ENCODE measurements around the gene DCUN1D1.

Gene DCUN1D1

GRCh38 chr3:182936239-182936917 is 44.0 kb downstream of the DCUN1D1 start:
- no peak for DNase-seq (ENCODE audit: low read depth)

DNA sequence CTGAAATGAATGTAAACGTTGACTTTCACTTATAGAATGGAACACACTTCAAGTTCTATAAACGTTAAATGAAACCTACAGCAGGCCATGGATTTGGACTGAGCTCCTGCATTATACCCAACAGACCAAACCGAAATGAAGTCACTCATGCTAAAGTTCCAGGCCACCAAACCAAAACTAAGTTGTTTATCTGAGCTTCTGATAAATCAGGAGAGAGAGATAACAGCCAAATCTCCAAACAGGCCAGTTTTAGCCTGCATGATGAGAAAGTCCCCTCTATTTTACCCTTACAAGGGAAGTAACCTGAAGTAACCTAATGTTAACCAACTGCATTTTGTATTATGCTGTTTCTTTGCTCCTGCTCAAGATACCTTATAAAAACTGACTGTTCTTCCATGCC is 44.5 kb downstream of the DCUN1D1 start:
- DNase-seq (ENCODE audit: low read depth) = no peak

GRCh38 chr3:182925944-182926337 is 54.4 kb downstream of the DCUN1D1 start:
- DNase-seq (ENCODE audit: low read depth) = no peak

DNA sequence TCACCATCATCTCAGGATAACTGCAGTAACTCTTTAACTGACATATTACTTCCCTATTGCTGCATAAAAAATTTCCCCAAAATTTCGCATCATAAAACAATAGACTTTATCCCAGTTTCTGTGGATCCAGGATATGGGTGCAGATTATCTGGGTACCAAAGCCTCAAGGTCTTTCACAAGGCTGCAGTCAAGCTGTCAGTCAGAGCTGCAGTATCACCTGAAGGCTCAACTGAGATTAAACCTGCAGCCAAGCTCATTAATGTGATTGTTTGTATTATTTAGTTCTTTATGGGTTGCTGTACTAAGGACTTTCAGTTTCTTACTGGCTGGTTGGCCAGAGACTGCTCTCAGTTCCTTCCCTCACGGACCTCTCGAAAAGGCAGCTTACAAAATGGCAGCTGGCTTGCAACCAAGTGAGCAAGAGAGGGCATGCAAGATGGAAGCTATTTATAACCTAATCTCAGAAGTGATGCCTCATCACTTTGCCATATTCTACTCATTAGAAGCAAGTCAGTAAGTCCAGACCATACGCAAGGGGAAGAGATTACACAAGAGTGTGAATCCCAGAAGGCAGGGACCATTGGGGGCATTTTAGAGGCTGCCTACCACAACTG is 54.9 kb downstream of the DCUN1D1 start:
- DNase-seq (ENCODE audit: low read depth) = no peak

- no peak for DNase-seq (ENCODE audit: low read depth)
Observed at GRCh38 chr3:182921665-182922355, 58.5 kb downstream of the DCUN1D1 start.

GRCh38 chr3:182920515-182921084 is 59.7 kb downstream of the DCUN1D1 start:
- no peak for DNase-seq (ENCODE audit: low read depth)

DNA sequence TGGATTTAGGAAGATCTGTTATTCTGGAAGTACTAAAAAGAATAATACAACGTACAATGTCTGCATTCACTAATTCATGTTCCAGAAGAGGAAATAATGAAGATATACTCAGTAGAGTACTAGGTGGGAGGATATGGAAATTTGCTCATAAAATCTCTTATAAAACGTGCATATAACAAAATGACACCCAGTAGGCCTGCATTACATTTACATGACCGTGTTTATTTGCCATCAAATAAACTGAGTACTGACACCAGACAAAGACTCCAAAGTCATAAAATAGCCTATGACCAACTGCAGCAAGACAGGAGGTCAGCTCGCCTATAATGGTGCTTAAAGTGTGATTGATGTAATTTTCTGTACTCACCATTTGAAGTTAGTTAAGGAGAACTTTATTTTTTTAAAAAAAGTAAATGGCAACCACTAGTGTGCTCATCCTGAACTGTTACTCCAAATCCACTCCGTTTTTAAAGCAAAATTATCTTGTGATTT is 60.4 kb downstream of the DCUN1D1 start:
- DNase-seq (ENCODE audit: low read depth) = no peak

GRCh38 chr3:182917134-182917533 is 63.2 kb downstream of the DCUN1D1 start:
- DNase-seq (ENCODE audit: low read depth) = no peak

GRCh38 chr3:182914341-182914740 is 66.0 kb downstream of the DCUN1D1 start:
- DNase-seq (ENCODE audit: low read depth) = no peak

DNA sequence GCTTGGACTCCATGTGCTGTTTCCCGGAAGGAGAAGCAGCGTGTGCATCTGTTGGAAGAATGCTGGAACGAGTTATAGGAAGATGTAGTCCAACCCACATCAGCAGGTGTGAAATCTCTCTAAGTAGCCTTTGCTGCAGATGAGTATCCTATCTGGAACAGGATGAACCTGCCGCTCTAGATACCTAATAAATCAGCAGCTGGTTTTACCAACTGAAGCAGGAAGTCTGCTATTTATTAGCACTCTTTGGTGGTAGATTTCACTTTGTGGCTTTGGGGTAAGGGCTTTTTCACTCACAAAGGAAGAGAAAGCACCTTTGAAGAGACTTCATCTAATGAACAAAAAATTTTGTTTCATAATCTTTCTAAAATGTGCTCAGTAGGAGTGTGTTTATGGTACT is 66.4 kb downstream of the DCUN1D1 start:
- DNase-seq (ENCODE audit: low read depth) = no peak

GRCh38 chr3:182912474-182912873 is 67.9 kb downstream of the DCUN1D1 start:
- no peak for DNase-seq (ENCODE audit: low read depth)

GRCh38 chr3:182911782-182912111 is 68.6 kb downstream of the DCUN1D1 start:
- no peak for DNase-seq (ENCODE audit: low read depth)

DNA sequence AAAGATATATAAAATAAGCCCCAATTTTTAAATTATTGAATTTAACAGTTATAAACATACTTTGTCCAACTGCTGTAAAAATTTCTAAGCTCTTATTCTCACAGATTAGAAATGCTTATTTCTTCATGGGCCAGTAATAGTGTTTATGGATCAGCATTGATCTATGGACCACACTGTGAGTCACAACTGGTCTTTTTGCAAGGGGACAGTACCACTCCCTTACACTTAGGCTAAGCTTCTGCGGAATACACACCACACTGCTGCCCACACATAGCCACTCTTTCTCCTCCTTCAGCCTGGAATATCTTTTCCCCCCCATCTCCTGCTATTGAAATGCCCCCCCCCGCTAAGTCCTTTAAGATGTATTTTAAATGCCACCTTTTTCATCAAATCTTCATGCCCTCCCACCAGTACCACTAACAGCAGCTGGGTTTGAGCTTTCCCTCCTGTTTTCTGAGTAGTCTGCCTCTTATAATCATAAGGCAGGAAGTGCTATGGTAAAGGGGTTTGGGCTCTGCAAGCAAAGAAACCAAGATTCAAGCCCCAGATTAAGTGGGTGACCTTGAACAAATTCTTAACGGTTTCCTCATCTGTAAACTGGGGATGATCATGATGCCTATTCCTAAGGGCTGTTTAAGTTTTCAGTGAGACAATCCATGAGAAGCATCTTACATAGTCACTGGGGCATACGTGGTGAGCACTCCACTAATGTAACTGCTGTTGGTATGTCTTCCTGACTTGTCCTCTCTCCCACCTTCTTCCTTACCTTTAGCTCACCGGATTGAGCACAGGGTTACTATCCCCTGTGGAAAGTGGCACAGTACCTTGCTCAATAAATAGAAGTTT is 69.2 kb downstream of the DCUN1D1 start:
- no peak for DNase-seq (ENCODE audit: low read depth)

DNA sequence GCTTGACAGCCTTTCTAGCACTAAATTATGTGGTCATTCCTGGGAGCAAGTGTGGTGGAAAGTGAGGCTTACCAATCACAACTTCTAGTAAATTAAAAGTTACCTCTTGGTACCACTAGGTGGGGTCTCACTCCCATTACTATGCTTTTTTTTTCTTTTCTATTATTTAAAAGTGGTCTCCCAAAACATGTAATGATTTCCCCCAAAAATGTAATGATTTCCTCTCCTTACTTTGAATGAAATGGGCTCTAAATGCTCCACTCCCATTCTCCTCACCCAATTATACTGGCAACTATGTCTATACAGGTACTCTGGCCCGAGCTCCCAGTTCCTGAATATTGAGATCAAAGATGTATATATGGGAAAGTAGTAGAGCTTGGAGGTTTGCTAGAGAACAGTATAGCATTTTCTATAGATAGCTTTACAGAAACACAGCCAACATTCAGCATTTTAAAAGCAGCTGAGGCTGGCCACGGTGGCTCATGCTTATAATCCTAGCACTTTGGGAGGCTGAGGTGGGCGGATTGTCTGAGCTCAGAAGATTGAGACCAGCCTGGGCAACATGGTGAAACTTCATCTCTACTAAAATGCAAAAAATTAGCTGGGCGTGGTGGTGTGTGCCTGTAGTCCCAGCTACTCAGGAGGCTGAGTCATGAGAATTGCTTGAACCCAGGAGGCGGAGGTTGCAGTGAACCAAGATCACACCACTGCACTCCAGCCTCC is 70.9 kb downstream of the DCUN1D1 start:
- DNase-seq (ENCODE audit: low read depth) = no peak

DNA sequence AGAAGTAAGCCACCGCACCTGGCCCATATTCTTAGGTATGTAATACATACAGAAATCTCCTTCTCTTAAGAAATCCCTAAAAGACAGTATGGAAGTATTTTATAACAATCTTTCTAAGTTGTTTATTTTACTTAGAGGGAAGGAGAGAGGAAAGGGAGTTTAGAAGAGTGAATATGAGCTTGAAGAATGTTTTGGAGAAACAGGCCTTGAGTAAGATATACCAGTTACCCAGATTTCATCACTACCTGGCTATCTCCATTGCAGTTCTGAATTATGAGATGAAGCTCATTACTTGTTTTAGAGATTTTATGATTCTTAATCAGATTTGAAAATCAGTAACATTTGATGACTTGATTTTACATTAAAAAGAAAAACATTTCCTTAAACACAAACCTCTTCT is 71.9 kb downstream of the DCUN1D1 start:
- DNase-seq (ENCODE audit: low read depth) = no peak

- DNase-seq (ENCODE audit: low read depth) = no peak
Observed at GRCh38 chr3:182906036-182906435, 74.3 kb downstream of the DCUN1D1 start.

- no peak for DNase-seq (ENCODE audit: low read depth)
Observed at GRCh38 chr3:182905623-182906022, 74.7 kb downstream of the DCUN1D1 start.

GRCh38 chr3:182904164-182904563 is 76.2 kb downstream of the DCUN1D1 start:
- DNase-seq (ENCODE audit: low read depth) = no peak

GRCh38 chr3:182902236-182902635 is 78.1 kb downstream of the DCUN1D1 start:
- no peak for DNase-seq (ENCODE audit: low read depth)

- no peak for DNase-seq (ENCODE audit: low read depth)
Observed at GRCh38 chr3:182896553-182896952, 83.8 kb downstream of the DCUN1D1 start.

DNA sequence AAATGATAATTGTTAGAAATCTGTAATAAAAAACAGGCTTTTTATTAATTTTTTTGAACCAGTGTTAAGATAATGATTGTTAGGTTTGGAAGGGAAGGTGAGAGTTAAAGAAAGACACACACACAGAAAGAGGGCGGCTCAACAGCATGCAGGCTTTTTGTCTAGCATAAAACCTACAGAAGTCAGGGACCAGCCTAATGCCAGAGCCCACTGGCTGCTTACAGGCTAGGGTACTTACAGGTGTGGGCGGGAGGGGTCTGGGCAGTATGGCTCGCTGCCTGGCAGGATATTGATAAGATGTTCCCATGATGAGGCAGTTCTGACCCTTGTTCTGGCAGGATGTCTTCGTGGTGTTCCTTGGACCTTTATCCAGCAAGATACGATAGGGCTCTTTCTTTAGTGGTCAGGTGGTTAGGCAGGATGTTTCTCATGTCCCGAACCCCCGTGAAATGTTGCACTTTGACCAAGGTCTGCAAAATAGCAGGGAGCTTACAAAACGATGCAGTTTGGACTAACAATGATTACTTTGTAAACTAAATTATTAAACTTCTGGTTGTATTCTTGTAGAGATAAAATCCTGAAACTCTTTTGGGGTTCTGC is 84.7 kb downstream of the DCUN1D1 start:
- DNase-seq (ENCODE audit: low read depth) = no peak
